Heart right ventricle (tissue), 16 donors: Measurements from ENCODE around the gene CACNA2D1. TPM values are rescaled to one million over a fixed set of nuclear protein-coding genes. Genes with fewer than 3 reads are reported as not detected.

ENCODE experiments used
- ATAC-seq, 8 donors: fragments of 200-7000 bp; cut with Tn5 transposase; one replicate each; pipeline ENCODE4 v1.9.1; 2020; ENCODE audit warnings: mild to moderate bottlenecking in 8 of 8, moderate library complexity in 8 of 8, moderate number of reproducible peaks in 1 of 8
- DNase-seq, 2 donors: peaks; one replicate each; pipeline ENCODE4 v3.0.0-alpha.2; 2020
- H3K27ac ChIP-seq, 10 donors: fragments of 200-600 bp; sonication (generic) in 2 of 10; one replicate each; pipeline versions ENCODE4 v1.5.0 to v1.8.0; 2020 to 2022; ENCODE audit warnings: mild to moderate bottlenecking in 3 of 10
- H3K27me3 ChIP-seq, 7 donors: fragments of 200-600 bp; one replicate each; pipeline ENCODE4 v1.8.0; 2021 to 2022; ENCODE audit warnings: mild to moderate bottlenecking in 2 of 7
- H3K36me3 ChIP-seq, 9 donors: fragments of 200-600 bp; sonication (generic) in 1 of 9; one replicate each; pipeline versions ENCODE4 v1.5.0 to v1.8.0; 2020 to 2022; ENCODE audit warnings: mild to moderate bottlenecking in 2 of 9
- H3K4me1 ChIP-seq, 9 donors: fragments of 200-600 bp; sonication (generic) in 1 of 9; one replicate each; pipeline versions ENCODE4 v1.5.0 to v1.8.0; 2020 to 2022; ENCODE audit warnings: mild to moderate bottlenecking in 4 of 9
- H3K4me3 ChIP-seq, 10 donors: fragments of 200-600 bp; sonication (generic) in 2 of 10; one replicate each; pipeline versions ENCODE4 v1.5.0 to v1.8.0; 2020 to 2022; ENCODE audit warnings: mild to moderate bottlenecking in 7 of 10, moderate library complexity in 2 of 10
- H3K9me3 ChIP-seq, 11 donors: fragments of 200-600 bp in 10 of 11; sonication (generic) in 2 of 11; one replicate each; pipeline versions ENCODE4 v1.5.0 to v1.8.0; 2013 to 2022; ENCODE audit warnings: mild to moderate bottlenecking in 2 of 11, control low read depth in 1 of 11, moderate library complexity in 1 of 11
- CTCF ChIP-seq, 9 donors: fragments of 200-600 bp; sonication (generic) in 2 of 9; IDR thresholded peaks; one replicate each; pipeline versions ENCODE4 v1.5.0 to v1.8.0; 2021 to 2022; ENCODE audit warnings: antibody characterized with exemption in 9 of 9, mild to moderate bottlenecking in 5 of 9, moderate library complexity in 1 of 9
- WGBS, 2 donors: extraction: QIAGEN DNeasy Blood & Tissue Kit; methylation state at CpG; one replicate each; pipeline ENCODE4 v1.1.7; 2013; ENCODE audit warnings: inconsistent platforms in 1 of 2; 5-methylcytosine and 5-hydroxymethylcytosine counted together
- intact Hi-C, 10 donors: fragments of 100-400 bp; cut with DNase I; formaldehyde crosslinking; loops; one replicate each; pipeline versions ENCODE4 v1.11.1 to v1.14.2; 2022
- polyA plus RNA-seq, 2 donors: library from polyadenylated mRNA; stranded (reverse); fragments of 200-250 nt; gene quantifications; one replicate each; pipeline ENCODE4 v1.2.3, GENCODE V29; 2013
- total RNA-seq, 10 donors: library from RNA; stranded (reverse); fragmentation: NEBNext Ultra II Directional in 3 of 10; extraction: Animal tissue kit (Norgen Biotek cat#: 25700) in 3 of 10; gene quantifications; one replicate each; pipeline versions ENCODE4 v1.2.1 to v1.2.4, GENCODE V29; 2021 to 2023
- donor health status: Arrhythmogenic right ventricular cardiomyopathy.
- donor health status: ischemic (EF 13 %, LVEDD 7.1; RV severe dilation, severe dysfunction).
- donor health status: healthy with polysubstance abuse.
- donor health status: DM: no; HTN: yes; CAD: no.
- donor health status: DM: no; HTN: no; CAD: no.
- donor health status: ischemic (EF 25% LVEDD 6.9; RV normal size, moderate dysfunction).
- donor health status: ischemic (EF 25% LVEDD 5.7; RV mildly dilated, moderate dysfunction).
- donor health status: healthy.
- donor health status: DM: yes; HTN: yes; CAD: no.
- donor health status: Ischemic cardiomyopathy.
- donor health status: ischemic (EF 35%, LVEDD 5.7; RV mildly dilated, moderate dysfunction).
- donor health status: nonischemic (EF 11% LVEDD 7.7; RV severe dilation, severe dysfunction).
- donor health status: DM: yes; HTN: yes; CAD: no.
- donor health status: PGD.
- donor health status: ischemic (EF 29% LVEDD 5.4; RV normal size, mild dysfunction).
- donor health status: nonischemic (EF 23%, LVEDD 6.1; RV moderate dilation, normal function).

The CACNA2D1 gene
- total and polyA plus RNA-seq, 12 donors, result 7.0 to 131 (median 69.3) TPM

DNA sequence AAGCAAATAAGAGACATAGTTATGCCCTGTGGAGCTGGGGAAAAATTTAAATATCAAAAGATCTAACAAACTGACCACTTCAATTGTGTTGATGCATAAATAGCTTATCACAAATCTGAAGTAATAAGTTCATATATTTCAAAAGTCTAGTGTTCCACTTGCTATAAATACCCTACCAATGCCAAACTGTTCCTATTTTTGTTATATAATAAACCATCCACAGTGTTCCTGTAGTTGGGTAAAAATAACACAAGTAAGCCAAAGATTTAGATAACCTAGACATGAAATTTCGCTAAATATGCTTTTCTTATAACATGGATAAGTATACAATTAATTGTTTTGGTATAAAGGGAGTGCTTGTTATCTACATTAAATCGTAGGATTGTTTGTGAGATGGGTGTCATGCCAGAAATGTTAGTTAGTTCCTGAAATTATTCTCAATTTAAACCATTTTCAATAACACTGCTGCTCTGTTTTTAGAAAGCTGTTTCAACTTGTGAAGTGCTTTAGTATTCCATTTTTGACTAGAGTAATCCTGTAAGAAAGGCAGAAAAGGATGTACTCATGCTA, 85.5 kb downstream of the CACNA2D1 start:
- ATAC-seq, result peak in 2 of 8 donors; percentile 49 to 73

DNA sequence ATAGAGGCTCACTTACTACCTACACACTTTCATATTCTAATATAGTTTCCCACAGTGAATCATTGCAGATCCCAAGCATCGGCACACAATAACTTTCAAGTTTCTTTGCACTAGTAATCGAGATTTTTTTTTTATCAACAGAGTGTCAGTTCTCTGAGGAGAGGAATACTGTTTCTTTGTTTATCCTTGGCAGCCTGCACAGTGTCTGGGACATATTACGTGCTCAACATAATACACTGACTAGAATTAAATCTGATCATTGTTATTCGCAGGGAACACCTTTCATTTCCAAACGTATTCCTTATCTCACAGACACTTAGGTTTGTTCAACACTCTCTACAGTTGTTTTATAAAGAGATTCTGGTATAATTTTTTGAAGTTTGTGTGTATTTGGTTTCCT, 95.3 kb downstream of the CACNA2D1 start:
- H3K27me3 ChIP-seq, result no peaks in the 10 kb centered on the region
- peak in 4 of 8 donors; percentile 9 to 54 (median 45) for ATAC-seq
- H3K9me3 ChIP-seq, result no peaks in the 10 kb centered on the region
- no peak overlapping the region for H3K4me3 ChIP-seq
- WGBS, 2 donors, result 33 to 36% methylated on average over 5 of the region's 5 CpGs
- no peak for TF ChIP-seq CTCF (IDR thresholded peaks at IDR 0.05)
- intact Hi-C loops, result loop anchor here in 1 of 10 donors (10.0 kb wide), 1 partner anchor 97 kb away; the partner anchor contains the start of gene CACNA2D1
- H3K36me3 ChIP-seq, result peaks cover 0 to 7% (median 0%) of the 10 kb centered on the region in 9 donors
- peak overlapping the region in 2 of 10 donors; percentile 8 to 32 for H3K27ac ChIP-seq
- no peak for DNase-seq
- peaks cover 0 to 12% (median 0%) of the 10 kb centered on the region in 9 donors for H3K4me1 ChIP-seq

More for the DNA sequence above, 85.5 kb downstream of the CACNA2D1 start:
- DNase-seq, result no peak
- Histone ChIP-seq H3K27me3 (no peaks in the 10 kb centered on the region), H3K4me3 (no peak overlapping the region), H3K9me3 (no peaks in the 10 kb centered on the region), H3K27ac (no peak overlapping the region), H3K36me3 (no peaks in the 10 kb centered on the region), H3K4me1 (peaks cover 3 to 42% (median 15%) of the 10 kb centered on the region in 9 donors)
- intact Hi-C loops, result loop anchor here in 1 of 10 donors (10.0 kb wide), 1 partner anchor 123 kb away; no protein-coding TSS in a partner anchor
- WGBS, 2 donors, result 31 to 33% methylated on average over 2 of the region's 2 CpGs
- no peak for TF ChIP-seq CTCF (IDR thresholded peaks at IDR 0.05)

DNA sequence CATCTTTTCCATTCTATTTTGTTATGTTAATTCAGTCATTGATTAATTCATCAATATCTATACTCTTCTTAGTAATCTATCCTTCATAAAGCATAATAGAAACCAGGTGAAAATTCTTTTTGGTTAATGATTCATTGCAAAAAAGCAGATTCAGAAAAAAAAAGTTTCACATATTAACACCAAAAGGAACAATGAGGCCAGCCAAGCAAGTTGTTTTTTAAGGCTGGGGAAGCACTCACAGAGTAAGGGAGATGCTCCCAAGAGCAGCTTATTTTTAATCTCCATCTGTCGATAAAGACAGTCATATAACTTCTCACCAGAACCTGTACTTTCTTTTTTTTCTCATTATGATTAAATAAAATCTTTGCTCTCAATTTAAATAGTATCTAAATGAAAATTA, 95.8 kb downstream of the CACNA2D1 start:
- ATAC-seq (no peak), DNase-seq (no peak)
- intact Hi-C loops, result loop anchor here in 1 of 10 donors (10.0 kb wide), 1 partner anchor 97 kb away; the partner anchor contains the start of gene CACNA2D1
- TF ChIP-seq CTCF (IDR thresholded peaks at IDR 0.05), result no peak
- H3K4me3 ChIP-seq, result no peak overlapping the region
- H3K36me3 ChIP-seq, result peaks cover 0 to 7% (median 0%) of the 10 kb centered on the region in 9 donors
- no peaks in the 10 kb centered on the region for H3K27me3 ChIP-seq
- no peaks in the 10 kb centered on the region for H3K9me3 ChIP-seq
- 70 to 71% methylated on average over 1 of the region's 1 CpG for WGBS, 2 donors
- H3K27ac ChIP-seq, result peak overlapping the region in 2 of 10 donors; percentile 8 to 32
- H3K4me1 ChIP-seq, result peaks cover 0 to 12% (median 0%) of the 10 kb centered on the region in 9 donors

- no peak for ATAC-seq
- Histone ChIP-seq H3K36me3 (peaks cover 0 to 7% (median 0%) of the 10 kb centered on the region in 9 donors), H3K4me1 (peaks cover 0 to 12% (median 0%) of the 10 kb centered on the region in 9 donors), H3K27ac (no peak overlapping the region), H3K9me3 (no peaks in the 10 kb centered on the region), H3K4me3 (no peak overlapping the region), H3K27me3 (no peaks in the 10 kb centered on the region)
- no peak for TF ChIP-seq CTCF (IDR thresholded peaks at IDR 0.05)
- intact Hi-C loops, result loop anchor here in 1 of 10 donors (10.0 kb wide), 1 partner anchor 99 kb away; the partner anchor contains the start of gene CACNA2D1
- no peak for DNase-seq
These were observed 97.7 kb downstream of the CACNA2D1 start for GRCh38 chr7:82345886-82346285.
